Stimulated activated CD4-positive, alpha-beta T cell treated with anti-CD3 and anti-CD28 coated beads, TNF-alpha, amount 100 ng/mL, for 48 hours (primary cell): ENCODE results near the gene MAP2K2.
"Not testable (repeated sequence)": the region's sequence is repeated elsewhere in the genome, so short reads cannot be mapped to it uniquely, and the experiment has no call there.

Experiments
- DNase-seq, 3 donors: peaks; one replicate each; pipeline ENCODE4 v3.0.0-alpha.2; 2020; ENCODE audit warnings: low read depth in 3 of 3

Gene MAP2K2

GRCh38 chr19:4123615-4124568 lies at the start of gene MAP2K2:
Gene MAP2K2, minus strand, starts transcription at chr19:4124122. Its CDS starts 247 bp downstream, at chr19:4123875.
- DNase-seq = peak; percentile 93 to 97 (median 95)

GRCh38 chr19:4172861-4173473 lies 49.0 kb upstream of the MAP2K2 start:
- DNase-seq = peak; percentile 26 to 65 (median 41)

- no peak for DNase-seq
Measured at GRCh38 chr19:4171676-4172075, 47.8 kb upstream of the MAP2K2 start.

- no peak for DNase-seq
Measured at GRCh38 chr19:4164262-4164661, 40.3 kb upstream of the MAP2K2 start.

GRCh38 chr19:4161415-4162077 lies 37.6 kb upstream of the MAP2K2 start:
- DNase-seq = no peak

- not testable (repeated sequence) for DNase-seq
Measured at GRCh38 chr19:4157971-4158370, 34.0 kb upstream of the MAP2K2 start.

- DNase-seq = no peak
Measured at GRCh38 chr19:4157164-4157563, 33.2 kb upstream of the MAP2K2 start.

- DNase-seq = no peak
Measured at GRCh38 chr19:4154571-4155312, 30.8 kb upstream of the MAP2K2 start.

- no peak for DNase-seq
Measured at GRCh38 chr19:4152241-4152998, 28.5 kb upstream of the MAP2K2 start.

- DNase-seq = no peak
Measured at GRCh38 chr19:4151623-4152022, 27.7 kb upstream of the MAP2K2 start.

- DNase-seq = no peak
Measured at GRCh38 chr19:4149518-4150288, 25.8 kb upstream of the MAP2K2 start.

- no peak for DNase-seq
Measured at GRCh38 chr19:4144666-4145249, 20.8 kb upstream of the MAP2K2 start.

- DNase-seq = not testable (repeated sequence)
Measured at GRCh38 chr19:4142916-4143315, 19.0 kb upstream of the MAP2K2 start.

GRCh38 chr19:4140237-4140711 lies 16.4 kb upstream of the MAP2K2 start:
- no peak for DNase-seq

GRCh38 chr19:4139614-4140236 lies 15.8 kb upstream of the MAP2K2 start:
- peak; percentile 77 to 91 (median 88) for DNase-seq

- no peak for DNase-seq
Measured at GRCh38 chr19:4138445-4138844, 14.5 kb upstream of the MAP2K2 start.

- no peak for DNase-seq
Measured at GRCh38 chr19:4136680-4137088, 12.8 kb upstream of the MAP2K2 start.

GRCh38 chr19:4135386-4135785 lies 11.5 kb upstream of the MAP2K2 start:
- DNase-seq = not testable (repeated sequence)

GRCh38 chr19:4134351-4134750 lies 10.4 kb upstream of the MAP2K2 start:
- no peak for DNase-seq
